Measurements from ENCODE around the gene SLC8A2.

Gene SLC8A2

DNA sequence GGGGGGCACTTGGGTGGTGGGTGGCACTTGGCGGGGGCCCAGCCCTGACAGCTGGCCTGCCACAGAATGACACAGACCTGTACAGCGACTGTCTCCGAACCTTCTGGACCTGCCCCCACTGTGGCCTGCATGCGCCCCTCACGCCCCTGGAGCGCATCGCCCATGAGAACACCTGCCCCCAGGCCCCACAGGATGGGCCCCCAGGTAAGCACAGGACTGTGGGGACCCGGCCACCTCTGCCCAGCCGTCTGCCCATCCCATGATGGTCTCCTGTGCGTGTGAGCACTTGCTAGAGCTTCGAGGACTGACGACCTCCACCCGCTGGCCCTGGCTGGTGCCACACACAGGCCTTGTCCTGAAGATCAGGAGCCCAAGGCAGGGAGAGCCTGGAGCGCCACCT, 90.6 kb downstream of the SLC8A2 start:
- no peak for DNase-seq (ENCODE audit: low read depth)

DNA sequence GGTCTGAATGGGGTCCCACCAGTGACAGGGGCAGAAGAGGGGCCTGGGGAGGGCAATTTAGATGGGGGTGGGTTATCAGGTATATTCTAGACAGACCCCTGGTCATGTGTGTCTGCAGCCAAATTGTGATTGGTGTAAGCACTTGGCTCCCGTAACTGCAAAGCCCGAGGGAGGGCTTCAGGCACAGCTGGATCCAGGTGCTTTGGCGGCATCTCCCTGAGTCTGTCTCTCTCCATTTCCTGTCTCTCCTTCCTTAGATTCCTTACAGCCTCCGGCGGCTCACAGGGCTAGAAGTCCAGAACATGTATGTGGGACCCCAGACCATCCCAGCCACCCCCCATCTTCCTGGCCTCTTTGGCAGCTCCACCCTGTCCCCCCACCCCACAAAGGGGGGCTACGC, 91.1 kb downstream of the SLC8A2 start:
- DNase-seq (ENCODE audit: low read depth) = no peak

DNA sequence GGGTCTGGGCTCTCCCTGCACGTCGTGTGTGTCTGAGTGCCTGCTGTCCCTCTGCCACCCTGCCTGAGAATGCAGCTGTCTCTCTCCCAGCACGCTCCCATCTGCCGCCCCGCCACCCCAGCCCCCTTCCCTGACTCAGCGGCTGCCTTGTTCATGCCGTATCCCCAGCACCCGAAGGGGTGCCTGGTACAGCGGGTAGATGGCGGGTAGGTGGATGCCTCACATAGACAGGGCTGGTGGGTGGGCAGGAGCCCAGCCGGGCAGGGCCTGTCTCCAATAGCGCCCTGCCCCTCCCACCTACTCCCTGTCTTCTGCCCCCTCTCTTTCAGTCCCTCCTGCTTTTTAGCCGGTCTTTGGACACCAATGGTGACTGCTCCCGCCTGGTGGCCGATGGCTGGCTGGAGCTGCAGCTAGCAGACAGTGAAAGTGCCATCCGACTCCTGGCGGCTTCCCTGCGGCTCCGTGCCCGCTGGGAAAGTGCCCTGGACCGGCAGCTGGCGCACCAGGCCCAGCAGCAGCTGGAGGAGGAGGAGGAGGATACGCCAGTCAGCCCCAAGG, 92.2 kb downstream of the SLC8A2 start:
- DNase-seq (ENCODE audit: low read depth) = no peak

DNA sequence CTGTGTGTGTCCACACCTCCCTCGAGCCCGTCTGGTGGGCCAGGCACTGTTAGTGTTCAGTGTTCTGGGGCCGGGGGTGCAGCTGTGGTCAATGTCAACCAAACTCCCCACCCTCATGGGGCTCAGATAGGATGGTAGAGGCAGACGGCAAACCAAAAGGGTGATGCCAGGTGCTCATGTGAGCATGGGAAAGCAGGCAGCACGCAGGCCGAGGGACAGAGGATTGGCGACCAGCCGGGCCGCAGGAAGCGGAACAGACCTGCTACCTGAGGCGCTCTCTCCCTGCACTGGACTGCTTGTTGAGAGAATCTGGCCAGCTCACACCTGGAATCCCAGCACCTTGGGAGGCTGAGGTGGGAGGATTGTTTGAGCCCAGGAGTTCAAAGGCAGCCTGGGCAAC, 93.4 kb downstream of the SLC8A2 start:
- no peak for DNase-seq (ENCODE audit: low read depth)
